PC-3 (cell line): ENCODE measurements around the gene SEC22C.

Source experiments
- EZH2 ChIP-seq: fragments of 300-600 bp; sonication (generic); IDR thresholded peaks from one replicate; pipeline ENCODE4 v1.6.1; 2017; ENCODE audit warnings: antibody characterized with exemption, mild to moderate bottlenecking, low read length; ENCODE audit not compliant: unreplicated experiment
- TF ChIP-seq, protein P1 (sequence below): fragments of 300-600 bp; sonication (generic); conservative IDR thresholded peaks from 2 replicates; pipeline ENCODE4 v1.5.1; 2017; ENCODE audit warnings: antibody characterized with exemption, low read depth, mild to moderate bottlenecking, low read length

DNA sequence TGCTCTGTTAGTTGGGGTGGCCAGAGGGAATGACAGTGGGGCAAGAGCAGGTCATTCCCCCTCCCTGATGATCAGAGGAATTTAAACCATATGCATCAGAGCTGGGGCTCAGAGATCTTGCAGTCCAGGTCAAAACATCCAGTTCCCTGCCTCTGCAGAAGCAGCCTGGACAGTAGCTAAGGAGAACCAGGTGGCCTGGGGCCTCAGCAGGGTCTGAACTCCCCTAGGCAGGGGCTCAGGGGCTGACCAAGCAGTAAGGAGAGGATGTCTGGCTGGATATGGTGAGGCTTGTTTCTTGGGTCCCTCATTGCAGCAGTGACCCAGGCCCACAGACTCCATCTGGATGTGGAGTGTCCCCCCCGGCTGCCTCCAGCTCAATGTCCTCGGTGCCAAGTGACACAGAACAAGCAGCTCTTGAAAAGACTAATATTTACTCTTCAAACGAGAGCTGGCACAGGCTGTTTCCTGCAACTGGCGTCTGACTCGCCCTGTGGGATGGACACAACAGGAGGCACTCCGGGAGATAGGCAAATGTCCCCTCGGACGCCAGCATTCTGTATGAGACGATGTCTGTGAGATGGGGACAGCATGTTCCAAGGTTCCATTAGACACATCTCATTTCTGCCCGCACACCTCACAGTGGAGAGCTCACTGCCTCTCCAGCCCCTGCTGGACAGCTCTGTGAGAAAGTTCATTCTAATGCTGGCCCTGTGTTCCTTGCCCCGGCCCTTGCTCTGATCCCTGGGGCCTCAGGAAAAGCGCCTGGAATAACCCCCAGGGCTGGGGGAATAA is 37.1 kb downstream of the SEC22C start:
- TF ChIP-seq EZH2, result no peak
- TF ChIP-seq, protein P1, sequence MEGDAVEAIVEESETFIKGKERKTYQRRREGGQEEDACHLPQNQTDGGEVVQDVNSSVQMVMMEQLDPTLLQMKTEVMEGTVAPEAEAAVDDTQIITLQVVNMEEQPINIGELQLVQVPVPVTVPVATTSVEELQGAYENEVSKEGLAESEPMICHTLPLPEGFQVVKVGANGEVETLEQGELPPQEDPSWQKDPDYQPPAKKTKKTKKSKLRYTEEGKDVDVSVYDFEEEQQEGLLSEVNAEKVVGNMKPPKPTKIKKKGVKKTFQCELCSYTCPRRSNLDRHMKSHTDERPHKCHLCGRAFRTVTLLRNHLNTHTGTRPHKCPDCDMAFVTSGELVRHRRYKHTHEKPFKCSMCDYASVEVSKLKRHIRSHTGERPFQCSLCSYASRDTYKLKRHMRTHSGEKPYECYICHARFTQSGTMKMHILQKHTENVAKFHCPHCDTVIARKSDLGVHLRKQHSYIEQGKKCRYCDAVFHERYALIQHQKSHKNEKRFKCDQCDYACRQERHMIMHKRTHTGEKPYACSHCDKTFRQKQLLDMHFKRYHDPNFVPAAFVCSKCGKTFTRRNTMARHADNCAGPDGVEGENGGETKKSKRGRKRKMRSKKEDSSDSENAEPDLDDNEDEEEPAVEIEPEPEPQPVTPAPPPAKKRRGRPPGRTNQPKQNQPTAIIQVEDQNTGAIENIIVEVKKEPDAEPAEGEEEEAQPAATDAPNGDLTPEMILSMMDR, result no peak
